ENCODE data around the gene LAP3. TPM values are rescaled to one million over a fixed set of nuclear protein-coding genes. Genes with fewer than 3 reads are reported as not detected.
"Not testable (repeated sequence)": the region's sequence is repeated elsewhere in the genome, so short reads cannot be mapped to it uniquely, and the experiment has no call there.

The LAP3 gene
- 81.1 TPM for polyA plus RNA-seq (ENCODE audit: insufficient read length)
- long read RNA-seq, donor 1, transcript LAP3-201 (13 exons, 2,213 nt), result major isoform, 12 of 20 reads
- long read RNA-seq, donor 1, partial matches to known transcripts, result 7 of 20 reads
- long read RNA-seq, donor 1, other reads (novel, unspliced or antisense), result 0 of 20 reads
- long read RNA-seq, donor 2, transcript LAP3-201 (13 exons, 2,213 nt), result major isoform, 19 of 29 reads
- long read RNA-seq, donor 2, partial matches to known transcripts, result 10 of 29 reads
- long read RNA-seq, donor 2, other reads (novel, unspliced or antisense), result 0 of 29 reads
- long read RNA-seq, donor 3, transcript LAP3-201 (13 exons, 2,213 nt), result major isoform, 18 of 24 reads
- long read RNA-seq, donor 3, partial matches to known transcripts, result 5 of 24 reads
- long read RNA-seq, donor 3, other reads (novel, unspliced or antisense), result 0 of 24 reads
- long read RNA-seq, donor 4, partial matches to known transcripts, result 0 of 4 reads
- long read RNA-seq, donor 4, other reads (novel, unspliced or antisense), result 0 of 4 reads
- long read RNA-seq, donor 5, transcript LAP3-201 (13 exons, 2,213 nt), result major isoform, 34 of 68 reads
- long read RNA-seq, donor 5, partial matches to known transcripts, result 28 of 68 reads
- long read RNA-seq, donor 5, other reads (novel, unspliced or antisense), result 5 of 68 reads
- long read RNA-seq, donor 6, transcript LAP3-208 (4 exons, 689 nt), result minor isoform, 5 of 43 reads
- long read RNA-seq, donor 6, transcript LAP3-201 (13 exons, 2,213 nt), result major isoform, 16 of 43 reads
- long read RNA-seq, donor 6, partial matches to known transcripts, result 22 of 43 reads
- long read RNA-seq, donor 6, other reads (novel, unspliced or antisense), result 0 of 43 reads
- long read RNA-seq, donor 7, transcript LAP3-201 (13 exons, 2,213 nt), result major isoform, 25 of 50 reads
- long read RNA-seq, donor 7, partial matches to known transcripts, result 19 of 50 reads
- long read RNA-seq, donor 7, other reads (novel, unspliced or antisense), result 0 of 50 reads
- long read RNA-seq, donor 8, transcript LAP3-201 (13 exons, 2,213 nt), result major isoform, 11 of 13 reads
- long read RNA-seq, donor 8, partial matches to known transcripts, result 0 of 13 reads
- long read RNA-seq, donor 8, other reads (novel, unspliced or antisense), result 0 of 13 reads

DNA sequence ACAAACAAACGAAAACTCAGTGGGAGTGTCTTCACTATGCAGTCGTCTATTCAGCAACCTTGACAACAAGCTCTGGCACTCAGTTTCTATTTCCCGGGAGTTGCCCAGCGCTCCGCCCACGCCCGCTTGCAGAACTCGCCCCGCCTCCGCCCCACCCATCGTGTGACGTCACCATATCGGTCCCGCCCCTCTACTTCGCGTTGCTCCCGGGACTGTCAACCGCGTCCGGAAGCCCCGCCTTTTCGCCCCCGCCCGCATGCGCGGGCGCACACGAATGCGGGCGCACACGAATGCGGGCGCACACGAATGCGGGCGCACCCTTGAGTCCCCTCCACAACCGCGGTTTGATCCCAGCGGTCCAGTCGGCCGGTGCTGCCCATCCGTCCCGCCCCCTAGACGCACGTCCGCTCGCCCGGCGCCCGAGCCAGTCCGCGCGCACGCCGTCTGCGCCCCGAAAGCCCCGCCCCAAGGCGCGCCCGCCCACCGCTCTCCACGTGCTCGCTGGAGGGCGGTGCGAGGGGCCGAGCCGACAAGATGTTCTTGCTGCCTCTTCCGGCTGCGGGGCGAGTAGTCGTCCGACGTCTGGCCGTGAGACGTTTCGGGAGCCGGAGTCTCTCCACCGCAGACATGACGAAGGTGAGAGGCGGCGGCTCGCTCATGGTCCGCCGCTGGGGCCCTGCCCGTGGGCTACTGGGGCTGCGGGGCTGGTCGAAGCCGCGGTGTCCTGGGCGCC lies at the start of gene LAP3:
Gene LAP3, plus strand, starts transcription at position 267 of the 733 bp plus-strand sequence. Its CDS starts 268 bp downstream, at position 535.
- peak; percentile 94 for DNase-seq

DNA sequence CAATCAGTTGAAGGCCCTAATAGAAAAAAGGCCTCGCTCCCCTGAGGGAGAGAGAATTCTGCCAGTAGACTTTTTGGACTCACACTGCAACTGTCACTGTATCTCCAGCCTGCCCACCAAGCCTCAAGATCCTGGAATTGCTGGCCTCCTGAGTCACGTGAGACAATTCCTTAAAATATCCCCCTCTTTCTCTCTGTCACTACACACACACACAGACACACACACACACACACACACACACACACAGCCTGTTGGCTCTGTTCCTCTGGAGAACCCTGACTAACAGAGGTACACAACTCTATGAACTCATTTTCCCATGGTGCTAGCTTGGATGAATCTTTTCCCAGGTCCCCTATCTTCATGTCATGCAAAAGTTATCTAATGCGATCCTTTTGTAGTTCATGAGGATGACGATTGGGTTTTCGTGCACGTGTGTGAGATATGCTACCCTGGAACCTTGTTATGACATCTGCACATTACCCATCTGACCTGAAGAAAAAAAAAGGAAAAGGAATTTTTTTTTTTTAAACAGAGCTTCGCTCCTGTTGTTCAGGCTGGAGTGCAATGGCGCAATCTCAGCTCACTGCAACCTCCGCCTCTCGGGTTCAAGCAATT lies 48.3 kb upstream of the LAP3 start:
- no peak for DNase-seq

DNA sequence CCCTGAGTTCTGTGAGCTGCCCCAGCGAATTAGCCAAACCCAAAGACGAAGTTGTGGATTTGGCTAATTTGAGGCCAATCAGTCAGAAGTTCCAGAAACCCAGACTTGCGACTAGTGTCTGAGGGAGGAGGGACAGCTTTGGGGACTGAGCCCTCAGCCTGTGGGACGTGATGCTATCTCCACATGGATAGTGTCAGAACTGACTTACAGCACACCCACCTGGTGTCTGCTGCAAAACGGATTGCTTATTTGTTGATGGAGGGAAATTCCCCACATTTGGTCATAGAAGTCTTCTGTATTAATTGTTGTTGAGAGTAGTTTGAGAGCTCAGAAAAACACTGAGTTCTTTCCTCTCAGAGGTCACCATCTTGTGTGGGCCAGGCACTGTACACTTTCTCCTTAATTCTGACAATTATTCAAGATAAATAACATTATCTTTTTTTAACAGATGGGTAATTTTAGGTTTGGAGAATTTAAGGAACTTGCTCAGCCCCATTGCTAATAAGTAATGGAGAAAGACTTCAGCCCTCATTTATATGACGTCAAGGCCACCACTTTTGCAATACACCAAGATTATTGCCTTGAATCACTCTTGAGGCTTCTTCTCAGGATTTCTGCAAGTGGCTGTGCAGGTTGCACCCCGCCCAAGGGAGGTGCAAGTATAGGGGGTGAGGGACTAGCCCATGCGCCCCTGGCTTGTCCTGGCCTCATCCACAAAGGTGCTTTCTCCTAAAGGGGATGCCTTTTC lies 45.3 kb upstream of the LAP3 start:
- no peak for DNase-seq

DNA sequence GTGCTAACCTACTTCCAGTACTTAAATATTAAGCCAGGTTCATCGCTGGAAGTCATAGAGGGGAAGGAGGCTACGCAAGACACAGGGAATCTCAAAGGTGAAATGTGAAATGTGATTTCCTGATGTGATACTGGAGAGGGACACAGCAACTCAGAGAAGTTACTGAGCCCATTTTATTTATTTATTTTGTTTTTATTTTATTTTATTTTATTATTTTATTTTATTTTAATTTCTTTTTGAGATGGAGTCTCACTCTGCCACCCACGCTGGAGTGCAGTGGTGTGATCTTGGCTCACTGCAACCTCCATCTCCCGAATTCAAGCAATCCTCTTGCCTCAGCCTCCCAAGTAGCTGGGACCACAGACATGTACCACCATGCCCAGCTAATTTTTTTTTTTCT lies 42.3 kb upstream of the LAP3 start:
- no peak for DNase-seq

DNA sequence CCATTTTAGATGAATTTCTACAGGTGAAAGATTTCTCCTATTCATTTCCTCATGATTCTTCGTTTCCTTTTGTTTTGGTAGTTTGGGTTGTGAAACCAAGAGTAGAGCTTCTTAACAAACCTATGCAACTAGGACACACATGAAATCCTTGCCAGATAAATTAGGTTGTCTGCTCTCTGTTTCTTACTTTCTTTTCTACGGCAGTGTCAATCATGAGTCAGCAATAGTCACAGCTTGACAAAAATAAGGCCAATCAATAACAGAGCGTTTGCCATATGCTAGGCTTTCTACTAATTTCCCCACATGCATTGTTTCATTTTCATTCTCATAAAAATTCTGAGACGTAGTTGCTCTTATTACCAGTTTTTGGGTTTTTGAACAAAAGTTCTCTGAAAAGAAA lies 41.8 kb upstream of the LAP3 start:
- no peak for DNase-seq

DNA sequence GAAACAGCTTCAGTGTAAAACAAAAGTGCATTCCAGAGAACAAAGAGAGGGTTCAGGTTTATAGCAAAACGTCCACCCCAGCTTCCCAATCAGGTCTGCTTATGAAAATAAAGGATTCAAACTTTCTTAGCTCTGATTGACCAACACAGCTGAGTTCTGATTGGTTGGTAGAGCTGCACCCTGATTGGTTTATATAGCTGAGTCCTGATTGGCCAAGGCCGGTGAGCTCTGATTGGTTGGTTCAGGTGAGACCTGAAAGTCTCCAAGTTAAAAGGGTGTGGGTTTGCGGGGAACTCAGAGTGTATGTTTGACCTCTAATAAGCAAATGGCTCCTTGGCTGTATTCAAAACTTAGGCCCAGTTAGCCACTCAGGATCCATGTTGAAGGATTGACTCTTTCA lies 41.1 kb upstream of the LAP3 start:
- no peak for DNase-seq

DNA sequence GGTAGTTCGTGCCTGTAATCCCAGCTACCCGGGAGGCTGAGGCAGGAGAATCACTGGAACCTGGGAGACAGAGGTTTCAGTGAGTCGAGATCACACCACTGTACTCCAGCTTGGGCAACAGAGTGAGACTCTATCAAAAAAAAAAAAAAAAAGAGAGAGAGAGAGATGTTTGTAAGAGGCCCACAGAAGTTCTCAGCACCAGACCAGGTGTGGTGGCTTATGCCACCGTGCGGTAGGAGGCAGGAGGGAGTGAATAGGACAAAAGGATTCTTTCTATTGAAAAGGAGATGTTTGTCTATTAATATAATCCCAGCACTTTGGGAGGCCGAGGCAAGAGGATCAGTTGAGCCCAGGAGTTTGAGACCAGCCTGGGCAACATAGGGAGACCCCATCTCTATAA lies 39.9 kb upstream of the LAP3 start:
- DNase-seq, result not testable (repeated sequence)

DNA sequence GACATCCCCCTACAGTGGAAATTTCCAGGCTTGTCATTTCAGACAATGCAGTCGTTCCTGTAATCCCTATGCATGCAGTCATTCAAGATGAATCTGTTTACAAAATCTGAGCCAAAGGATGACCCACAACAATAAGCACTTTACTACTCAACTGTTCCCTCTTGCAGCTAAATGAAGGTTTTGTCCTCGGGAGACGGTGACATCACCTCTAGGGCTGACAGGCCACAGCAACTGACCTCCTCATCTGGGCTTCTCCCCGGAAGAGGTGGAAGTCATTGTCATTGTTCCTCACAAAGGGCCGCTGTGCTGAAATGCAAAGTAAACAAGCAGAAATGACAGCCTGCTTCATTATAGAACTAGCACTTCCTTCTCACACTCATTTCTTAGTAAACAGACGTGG lies 32.8 kb upstream of the LAP3 start:
- no peak for DNase-seq

DNA sequence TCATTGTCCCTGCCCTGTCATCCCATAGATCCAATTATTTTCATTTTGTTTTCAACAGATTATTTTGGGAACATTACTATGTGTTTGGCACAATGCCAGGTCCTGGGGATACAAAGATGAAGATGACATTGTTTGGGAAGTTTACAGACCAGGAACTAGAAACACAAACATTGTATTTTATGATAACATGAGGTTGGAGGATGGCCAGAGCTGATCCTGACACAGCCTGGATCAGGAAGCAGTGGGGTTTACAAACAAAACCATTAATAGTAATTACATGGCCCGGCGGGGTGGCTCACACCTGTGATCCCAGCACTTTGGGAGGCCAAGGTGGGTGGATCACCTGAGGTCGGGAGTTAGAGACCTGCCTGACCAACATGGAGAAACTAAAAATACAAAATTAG lies 32.2 kb upstream of the LAP3 start:
- no peak for DNase-seq

DNA sequence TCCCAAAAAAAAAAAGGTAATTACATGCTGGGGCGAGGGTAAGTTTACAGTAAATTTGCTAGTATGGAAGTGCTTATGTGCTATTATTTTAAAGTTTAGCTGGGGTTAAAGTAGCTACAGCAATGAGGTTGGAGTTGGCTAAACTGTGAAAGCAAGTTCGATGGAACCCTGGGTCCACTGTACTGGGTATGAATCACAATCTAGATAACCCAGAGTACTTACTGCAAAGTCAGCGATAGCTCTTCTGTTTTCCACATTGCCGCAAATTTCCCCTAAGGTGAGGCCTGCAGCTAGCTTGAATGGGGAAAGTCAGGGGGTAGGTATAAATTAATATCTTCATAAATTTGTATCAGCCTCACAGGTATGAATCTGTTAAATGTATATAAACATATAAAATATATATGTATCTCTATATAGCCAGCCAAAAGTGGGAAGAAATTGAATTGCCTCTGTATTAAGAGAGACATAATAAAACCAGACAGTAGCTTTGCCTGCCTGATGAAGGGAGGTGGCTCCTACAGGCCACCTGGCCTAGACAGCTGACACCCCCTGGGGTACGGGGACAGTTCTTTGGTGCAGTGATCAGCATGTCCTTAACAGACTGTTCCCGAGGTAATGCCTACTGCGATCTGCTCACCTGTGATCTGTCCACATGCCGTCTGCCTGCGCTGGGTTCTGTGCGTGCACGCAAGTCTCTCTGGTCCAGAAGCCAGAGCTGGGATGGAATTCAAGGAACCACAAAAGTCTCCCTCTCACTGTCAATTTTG lies 31.4 kb upstream of the LAP3 start:
- no peak for DNase-seq

DNA sequence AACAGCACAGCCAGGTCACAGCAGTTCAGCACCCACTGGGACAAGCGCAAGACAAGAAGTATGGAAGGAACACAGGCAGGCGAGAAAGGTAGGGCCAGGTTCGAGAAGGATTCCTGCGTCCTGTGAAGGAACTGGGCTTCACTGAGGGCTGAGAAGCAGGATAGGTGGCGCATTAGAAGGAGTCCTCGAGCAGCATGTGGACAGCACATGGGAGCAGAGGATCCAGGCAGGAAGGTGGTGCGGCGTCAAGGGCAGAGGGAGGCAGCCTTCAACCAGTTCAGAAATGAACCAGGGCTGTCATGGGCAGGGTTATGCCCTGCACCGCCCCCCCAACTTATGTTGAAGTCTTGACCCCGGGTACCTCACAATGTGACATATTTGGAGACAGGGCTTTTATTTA lies 30.8 kb upstream of the LAP3 start:
- DNase-seq, result no peak

DNA sequence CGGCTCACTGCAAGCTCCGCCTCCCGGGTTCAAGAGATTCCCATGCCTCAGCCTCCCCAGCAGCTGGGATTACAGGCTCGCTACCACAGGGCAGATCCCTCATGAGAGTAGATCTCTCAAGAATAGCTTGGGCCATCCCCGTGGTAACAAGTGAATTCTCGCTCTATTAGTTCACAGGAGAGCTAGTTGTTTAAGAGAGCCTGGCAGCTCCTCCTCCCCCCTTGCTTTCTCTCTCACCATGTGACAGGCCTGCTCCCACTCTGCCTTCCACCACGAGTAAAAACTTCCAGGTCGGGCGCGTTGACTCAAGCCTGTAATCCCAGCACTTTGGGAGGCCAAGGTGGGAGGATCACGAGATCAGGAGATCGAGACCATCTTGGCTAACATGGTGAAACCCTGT lies 30.3 kb upstream of the LAP3 start:
- no peak for DNase-seq

DNA sequence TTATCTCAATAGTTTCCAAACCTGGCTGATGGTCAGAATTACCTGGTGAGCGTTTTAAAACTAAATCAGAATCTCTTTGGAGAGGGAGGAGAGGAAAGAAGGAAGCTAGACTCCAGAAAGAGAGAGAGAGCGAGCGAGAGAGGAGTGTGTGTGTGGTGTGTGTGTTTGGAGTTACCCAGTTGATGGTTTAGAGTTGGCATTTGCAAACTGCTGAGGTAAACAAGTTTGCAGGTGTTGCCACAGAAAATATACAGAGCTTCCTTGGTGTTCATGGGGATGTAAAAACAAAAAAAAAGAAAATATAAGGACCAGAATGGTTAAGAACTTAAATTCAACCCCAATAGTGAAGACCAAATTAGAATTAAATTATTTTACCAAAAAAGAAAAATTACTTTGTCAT lies 26.4 kb upstream of the LAP3 start:
- DNase-seq, result no peak

DNA sequence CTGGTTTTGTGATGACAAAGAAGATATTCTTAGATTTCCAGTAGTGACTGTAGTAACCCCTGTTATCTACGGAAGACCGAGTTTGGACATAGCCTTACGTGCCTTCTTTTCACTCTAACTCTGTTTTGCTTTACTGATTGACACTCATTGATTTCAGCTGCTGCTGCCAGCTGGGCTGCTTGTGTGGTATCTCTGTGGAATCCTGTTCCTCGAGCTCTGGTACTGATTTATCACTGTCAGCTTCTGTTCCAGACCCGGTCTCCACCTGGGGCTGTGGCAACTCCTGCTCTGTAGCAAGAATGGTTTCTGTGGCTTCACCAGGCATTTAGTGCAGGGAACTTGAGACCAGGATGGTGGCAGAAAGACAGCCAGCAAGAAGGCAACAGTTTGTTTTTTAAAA lies 24.6 kb upstream of the LAP3 start:
- DNase-seq, result no peak

DNA sequence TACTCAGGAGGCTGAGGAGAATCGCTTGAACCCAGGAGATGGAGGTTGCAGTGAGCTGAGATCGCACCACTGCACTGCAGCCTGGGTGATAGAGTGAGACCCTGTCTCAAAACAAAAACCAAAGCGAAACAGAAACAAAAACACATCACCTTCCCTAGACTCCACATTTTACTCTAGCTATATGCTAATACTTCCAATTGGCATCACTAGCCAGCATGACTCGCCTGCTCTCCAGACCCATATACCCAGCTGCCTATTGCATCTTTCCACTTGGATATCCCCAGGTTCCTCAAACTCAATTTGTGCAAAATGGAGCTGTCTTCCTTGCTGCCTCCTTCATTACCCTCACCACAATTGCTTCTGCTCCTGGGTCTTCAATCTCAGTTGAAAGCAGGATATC lies 22.4 kb upstream of the LAP3 start:
- no peak for DNase-seq

DNA sequence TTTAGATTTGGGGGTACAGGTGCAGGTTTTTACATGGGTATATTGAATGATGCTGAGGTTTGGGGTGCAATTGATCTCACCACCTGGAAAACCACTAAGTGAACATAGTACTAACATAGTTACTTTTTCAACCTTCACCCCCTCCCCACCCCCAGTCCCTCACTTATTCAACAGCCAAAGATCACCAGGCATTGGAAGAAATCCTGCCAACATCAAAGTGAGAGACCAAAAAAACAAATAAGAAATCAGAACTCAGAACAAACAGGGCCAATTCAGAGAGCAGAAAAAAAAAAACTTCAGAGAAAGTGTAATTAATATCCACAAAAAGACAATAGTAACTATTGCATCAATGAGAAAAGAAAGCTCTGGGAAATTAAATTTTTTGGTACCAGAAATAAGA lies 20.5 kb upstream of the LAP3 start:
- no peak for DNase-seq

DNA sequence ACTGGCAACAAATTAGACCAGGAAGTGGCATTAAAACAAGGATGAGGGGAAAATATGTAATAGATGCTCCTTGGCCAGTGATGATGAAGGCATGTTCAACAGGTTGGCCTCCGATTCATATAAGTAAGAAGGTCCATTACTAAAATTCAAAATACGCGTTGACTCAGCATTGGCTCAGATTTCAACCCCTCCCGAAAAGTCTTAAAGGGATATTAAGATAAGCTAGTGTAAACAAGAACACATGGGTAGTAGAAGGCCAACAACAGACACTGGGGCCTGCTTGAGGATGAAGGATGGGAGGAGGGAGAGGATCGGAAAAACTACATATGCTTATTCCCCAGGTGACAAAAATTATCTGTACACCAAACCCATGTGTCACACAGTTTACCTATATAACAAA lies 19.1 kb upstream of the LAP3 start:
- no peak for DNase-seq

DNA sequence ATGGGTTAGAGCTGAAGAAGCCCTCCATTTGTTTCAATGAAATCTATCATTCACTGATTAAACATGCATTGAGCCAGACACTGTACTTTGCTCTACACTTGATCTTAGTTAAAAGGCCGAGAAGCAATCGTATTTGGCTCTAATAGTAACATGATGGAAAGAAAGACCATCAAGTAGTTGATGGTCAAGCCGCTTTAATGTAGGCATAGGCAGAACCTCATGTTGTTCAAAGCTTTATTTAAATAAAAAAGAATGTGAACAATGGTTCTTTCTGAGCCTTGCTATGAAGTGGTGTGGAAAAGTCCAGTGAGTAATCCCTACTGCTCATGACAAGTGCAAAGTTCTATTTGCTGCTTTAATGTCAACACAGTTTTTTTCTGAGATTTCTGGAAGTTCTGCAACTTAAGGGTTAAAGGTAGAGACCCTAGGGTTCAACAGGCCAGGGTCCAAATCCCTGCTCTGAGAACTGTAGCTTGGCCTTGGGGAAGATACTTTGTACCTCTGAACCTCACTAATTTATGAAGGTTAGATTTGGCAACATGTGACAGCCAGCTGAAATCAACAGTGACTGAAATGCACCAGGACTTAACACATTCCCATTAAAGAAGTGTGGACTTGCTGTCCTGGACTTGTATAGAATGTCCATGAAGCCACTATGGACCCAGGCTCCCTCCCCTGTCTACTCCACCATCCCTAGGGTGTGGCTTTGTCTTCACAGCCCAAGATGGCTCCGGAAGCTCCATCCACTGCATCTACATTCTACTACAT lies 17.9 kb upstream of the LAP3 start:
- no peak for DNase-seq

DNA sequence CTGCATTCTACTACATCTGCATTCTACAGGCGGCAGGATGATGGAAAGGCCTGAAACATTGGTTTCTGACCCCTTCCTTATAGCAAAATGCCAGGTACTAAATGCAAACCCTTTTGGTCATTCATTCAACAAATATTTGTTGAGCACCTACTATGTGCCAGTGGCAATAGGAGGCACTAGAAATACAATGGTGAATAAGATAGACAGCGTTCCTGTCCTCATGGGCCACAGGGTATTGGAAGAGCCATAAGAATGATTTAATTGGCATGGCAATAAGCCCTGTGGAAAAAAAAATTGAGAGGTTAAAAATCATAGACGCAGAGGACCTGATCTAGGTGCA lies 17.3 kb upstream of the LAP3 start:
- DNase-seq, result no peak
